ENCODE data around the gene GPR89A. TPM values are rescaled to one million over a fixed set of nuclear protein-coding genes. Genes with fewer than 3 reads are reported as not detected.
"Not testable (repeated sequence)": the region's sequence is repeated elsewhere in the genome, so short reads cannot be mapped to it uniquely, and the experiment has no call there.

Gene GPR89A
- total RNA-seq, 1 experiment from 2014 or later, result 23.4 TPM

DNA sequence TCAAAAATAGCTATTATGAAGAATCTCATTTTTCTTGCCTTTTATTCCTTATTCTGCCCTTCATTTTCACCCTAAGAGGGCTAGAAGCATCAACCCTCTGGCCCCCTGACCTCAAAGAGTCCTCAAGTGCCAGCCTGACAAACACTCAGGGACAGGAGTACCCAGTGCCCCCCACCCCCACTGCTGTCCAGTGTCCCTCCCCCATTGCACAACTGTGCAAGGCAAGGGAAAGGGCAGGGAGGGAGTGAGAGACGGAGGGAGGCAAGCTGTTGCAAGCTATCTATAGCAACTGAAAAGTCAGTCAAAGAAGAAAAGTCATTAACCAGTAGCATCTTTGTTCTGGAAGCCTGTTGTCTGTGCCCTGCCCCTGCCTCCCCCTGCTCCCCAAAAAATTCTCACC, 78.3 kb downstream of the GPR89A start:
- not testable (repeated sequence) for DNase-seq (ENCODE audit: low read depth)

GRCh38 chr1:145688328-145688727, 80.5 kb downstream of the GPR89A start:
- DNase-seq (ENCODE audit: low read depth), result no peak

DNA sequence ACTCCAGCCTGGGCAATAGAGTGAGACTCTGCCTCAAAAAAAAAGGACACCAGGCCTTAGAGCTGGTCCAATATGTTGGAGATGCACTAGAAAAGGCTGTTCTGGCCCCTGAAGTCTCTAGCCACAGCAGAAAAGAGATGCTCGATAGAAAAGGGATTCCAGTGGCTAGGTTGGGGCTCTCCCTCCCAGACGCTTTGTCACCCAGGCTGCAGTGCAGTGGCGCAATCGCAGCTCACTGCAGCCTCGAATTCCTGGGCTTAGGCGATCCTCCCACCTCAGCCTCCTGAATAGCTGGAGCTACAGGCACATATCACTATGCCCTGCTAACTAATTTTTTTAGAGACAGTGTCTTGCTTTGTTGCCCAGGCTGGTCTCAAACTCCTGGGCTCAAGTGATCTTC, 81.1 kb downstream of the GPR89A start:
- no peak for DNase-seq (ENCODE audit: low read depth)

DNA sequence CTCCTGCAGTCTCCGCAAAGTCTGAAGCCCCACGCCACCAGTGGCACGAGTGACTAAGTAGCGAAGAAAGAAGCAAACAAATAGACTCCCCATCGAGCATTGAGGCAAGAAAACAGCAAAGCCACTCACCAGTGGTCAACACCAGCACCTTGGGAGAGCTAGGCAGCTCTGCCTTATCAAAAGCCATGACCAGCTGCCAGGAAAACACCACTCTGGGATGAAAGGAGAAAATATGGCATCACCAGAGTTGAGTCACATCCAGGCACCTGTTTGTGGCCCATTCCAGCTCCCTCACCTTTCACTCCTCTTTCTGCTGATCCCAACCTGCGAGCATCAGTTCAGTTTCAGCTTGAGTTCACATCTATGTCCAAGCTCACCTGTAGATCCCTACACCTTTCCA, 82.1 kb downstream of the GPR89A start:
- peak; percentile 22 for DNase-seq (ENCODE audit: low read depth)

- DNase-seq (ENCODE audit: low read depth), result peak; percentile 89
Measured at GRCh38 chr1:145690587-145691558, 83.1 kb downstream of the GPR89A start.

DNA sequence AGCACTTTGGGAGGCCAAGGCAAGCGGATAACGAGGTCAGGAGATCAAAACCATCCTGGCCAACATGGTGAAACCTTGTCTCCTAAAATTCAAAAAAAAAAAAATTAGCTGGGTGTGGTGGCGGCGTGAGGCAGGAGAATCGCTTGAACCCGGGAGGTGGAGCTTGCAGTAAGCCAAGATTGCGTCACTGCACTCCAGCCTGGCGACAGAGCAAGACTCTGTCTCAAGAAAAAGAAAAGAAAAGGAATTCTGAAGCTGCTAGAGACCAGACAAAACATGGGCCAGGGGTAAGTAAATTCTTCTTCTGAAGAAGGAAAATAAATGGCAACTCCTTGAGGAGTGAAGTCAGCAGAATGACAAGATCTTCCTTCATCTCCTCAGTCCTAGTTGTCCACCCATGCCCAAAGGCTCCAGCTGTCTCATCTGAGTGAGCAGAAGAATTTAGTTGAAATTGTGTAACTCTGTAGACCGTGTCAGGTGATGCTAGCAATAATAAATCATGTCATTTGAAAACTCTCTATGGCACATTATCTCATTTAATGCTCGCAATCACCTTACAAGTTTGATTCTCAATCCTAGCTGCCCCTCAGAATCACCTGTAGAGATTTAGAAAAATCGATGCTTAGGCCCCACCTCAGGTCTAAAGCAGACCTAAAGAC, 85.1 kb downstream of the GPR89A start:
- no peak for DNase-seq (ENCODE audit: low read depth)

GRCh38 chr1:145695821-145696629, 88.2 kb downstream of the GPR89A start:
- DNase-seq (ENCODE audit: low read depth), result no peak

- DNase-seq (ENCODE audit: low read depth), result no peak
Measured at GRCh38 chr1:145696630-145696960, 88.8 kb downstream of the GPR89A start.

GRCh38 chr1:145701306-145701862, 93.6 kb downstream of the GPR89A start:
- DNase-seq (ENCODE audit: low read depth), result no peak

GRCh38 chr1:145702052-145702451, 94.3 kb downstream of the GPR89A start:
- no peak for DNase-seq (ENCODE audit: low read depth)

DNA sequence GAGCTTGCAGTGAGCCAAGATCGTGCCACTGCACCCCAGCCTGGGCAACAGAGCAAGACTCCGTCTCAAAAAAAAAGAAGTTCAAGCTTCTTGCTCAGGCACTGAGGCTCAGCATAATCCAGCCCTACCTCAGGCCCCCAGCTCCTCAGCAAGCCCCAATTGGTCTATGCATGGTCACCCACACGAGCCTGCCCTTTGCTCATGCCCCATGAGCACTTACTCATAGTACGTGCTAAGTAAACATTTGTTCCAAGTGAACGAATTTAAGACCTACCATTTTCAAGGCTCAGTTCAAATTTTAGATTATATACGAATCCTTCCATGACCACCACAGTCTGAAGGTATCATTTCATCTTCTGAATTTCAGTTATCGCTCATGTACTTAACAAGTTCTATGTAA, 95.0 kb downstream of the GPR89A start:
- no peak for DNase-seq (ENCODE audit: low read depth)

DNA sequence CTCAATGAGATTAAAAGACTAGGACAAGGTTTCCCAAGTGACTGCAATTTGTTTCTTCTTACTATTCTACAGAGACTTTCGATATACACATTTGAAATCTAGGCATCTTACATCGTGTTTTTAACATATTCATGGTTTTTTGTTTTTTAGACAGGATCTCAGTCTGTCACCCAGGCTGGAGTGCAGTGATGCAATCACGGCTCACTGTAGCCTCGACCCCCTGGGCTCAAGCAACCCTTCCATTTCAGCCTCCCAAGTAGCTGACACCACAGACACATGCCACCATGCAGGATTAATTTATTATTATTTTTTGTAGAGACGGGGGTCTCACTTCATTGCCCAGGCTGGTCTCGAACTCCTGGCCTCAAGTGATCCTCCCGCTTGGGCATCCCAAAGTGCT, 97.8 kb downstream of the GPR89A start:
- no peak for DNase-seq (ENCODE audit: low read depth)

DNA sequence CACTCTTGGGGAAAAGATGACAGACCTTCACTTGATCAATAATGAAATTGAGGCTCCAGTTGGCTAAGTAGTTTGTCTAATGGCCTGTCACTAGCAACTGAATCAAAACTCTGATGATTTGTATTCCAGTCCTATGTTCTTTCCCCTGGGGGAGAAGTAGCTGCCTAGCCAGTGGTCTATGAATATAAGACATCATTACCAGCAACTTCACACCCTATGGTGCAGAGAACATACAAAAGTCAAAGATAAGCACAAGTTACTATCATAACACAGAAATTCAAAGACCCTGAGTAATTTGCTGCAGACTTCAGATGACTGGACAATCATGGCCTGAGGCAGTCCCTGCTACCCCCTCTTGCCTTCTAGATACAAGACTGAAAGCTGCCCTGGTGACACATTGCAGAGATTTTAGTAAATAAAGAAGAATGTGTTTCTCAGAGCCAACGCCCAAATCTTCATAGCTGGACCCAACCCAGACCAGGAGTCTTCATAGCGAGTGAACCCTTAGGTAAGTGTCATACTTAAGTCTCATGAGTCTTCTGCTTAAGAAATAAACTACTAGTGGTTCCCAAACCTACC, 98.4 kb downstream of the GPR89A start:
- DNase-seq (ENCODE audit: low read depth), result peak; percentile 89

- peak; percentile 41 for DNase-seq (ENCODE audit: low read depth)
Measured at GRCh38 chr1:145707183-145707867, 99.5 kb downstream of the GPR89A start, which contains the start of gene PDZK1. TSS of gene PDZK1 (minus strand) at chr1:145707368. CDS start at chr1:145688021, 19,347 bp downstream.

DNA sequence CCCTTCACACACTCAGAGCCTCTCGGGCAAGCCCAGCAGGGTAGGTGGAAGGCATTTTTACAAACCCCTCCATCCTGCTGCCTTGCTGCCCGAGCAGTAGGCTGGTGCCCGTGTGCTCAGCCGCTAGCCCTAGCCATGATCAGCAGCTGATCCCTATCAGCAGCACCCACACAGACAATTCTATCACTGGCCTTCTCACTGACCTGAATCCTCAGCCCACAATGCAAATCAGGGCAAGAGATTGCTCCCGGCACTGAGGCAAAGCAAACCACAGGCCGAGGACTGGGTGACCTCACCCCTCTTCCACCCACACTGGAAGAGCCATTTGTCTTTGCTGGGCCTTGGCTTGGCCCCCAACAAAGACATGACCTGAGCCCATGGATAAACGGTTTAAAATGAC, 100.3 kb downstream of the GPR89A start:
- DNase-seq (ENCODE audit: low read depth), result peak; percentile 87

GRCh38 chr1:145710291-145711027, 102.7 kb downstream of the GPR89A start:
- no peak for DNase-seq (ENCODE audit: low read depth)

DNA sequence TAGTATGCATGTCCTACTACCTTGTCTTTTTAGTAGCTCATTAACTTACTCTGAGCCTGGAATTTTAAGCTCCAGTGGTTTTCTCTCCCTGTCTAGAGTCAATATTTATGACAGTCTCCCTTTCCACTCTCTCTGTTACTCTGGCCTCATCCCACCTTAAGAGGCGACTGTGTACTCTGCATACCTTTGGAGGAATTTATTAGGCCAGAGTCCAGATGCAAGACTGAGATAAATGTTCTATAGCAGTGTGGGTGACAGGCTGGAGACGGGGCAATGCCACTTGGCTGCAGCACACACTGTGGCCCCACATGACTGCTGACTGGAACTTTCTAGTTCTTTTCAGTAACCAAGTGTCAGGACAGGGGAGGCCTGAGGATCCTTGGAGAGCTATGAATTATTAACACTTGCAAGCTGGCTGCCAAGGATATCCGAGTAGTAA, 103.4 kb downstream of the GPR89A start:
- DNase-seq (ENCODE audit: low read depth), result no peak

DNA sequence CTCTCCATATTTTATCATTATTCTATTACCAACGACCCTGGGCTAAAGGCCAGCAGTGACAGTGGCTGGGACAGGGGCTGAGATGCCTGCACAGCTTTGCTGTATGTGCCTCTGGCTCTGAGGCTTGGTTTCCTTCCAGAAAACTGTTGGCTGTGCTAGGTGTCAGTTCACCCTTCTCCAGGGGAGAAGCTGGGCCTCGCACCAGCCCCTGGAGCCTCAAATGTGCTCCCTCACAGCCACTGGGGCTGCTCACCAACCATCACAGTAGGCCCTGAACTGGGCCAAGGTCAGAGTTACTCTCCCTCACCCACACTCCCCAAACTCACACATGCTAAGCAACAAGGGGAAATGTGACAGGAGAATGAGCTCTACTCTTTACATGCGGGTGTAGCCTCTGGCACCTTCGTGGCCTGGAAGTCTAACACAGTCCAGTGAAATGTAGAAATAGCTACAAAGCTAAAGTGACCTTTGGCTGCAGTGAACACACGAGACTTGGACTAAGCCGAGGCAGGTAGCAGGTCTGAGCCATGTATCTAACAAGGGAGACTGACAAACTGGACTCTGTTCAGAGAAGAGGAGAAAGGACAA, 106.8 kb downstream of the GPR89A start:
- DNase-seq (ENCODE audit: low read depth), result peak; percentile 27

- peak; percentile 86 for DNase-seq (ENCODE audit: low read depth)
Measured at GRCh38 chr1:145716641-145717345, 109.0 kb downstream of the GPR89A start.

All from RPMI7951 (cell line).